AG20443 (cell line): ENCODE measurements around the gene ULK3.

Experiments used
- DNase-seq: peaks from one replicate; pipeline ENCODE4 v3.0.0; 2012; ENCODE audit warnings: low spot score, mixed read lengths

The ULK3 gene

GRCh38 chr15:74799255-74799855, 43.6 kb downstream of the ULK3 start:
- DNase-seq = no peak

- DNase-seq = no peak
Observed at GRCh38 chr15:74798388-74799254, 44.3 kb downstream of the ULK3 start.

GRCh38 chr15:74795966-74796625, 46.9 kb downstream of the ULK3 start:
- no peak for DNase-seq

GRCh38 chr15:74794970-74795349, 48.0 kb downstream of the ULK3 start:
- no peak for DNase-seq

- no peak for DNase-seq
Observed at GRCh38 chr15:74794248-74794969, 48.5 kb downstream of the ULK3 start.

GRCh38 chr15:74793135-74794028, 49.6 kb downstream of the ULK3 start:
- no peak for DNase-seq

- DNase-seq = no peak
Observed at GRCh38 chr15:74792227-74793016, 50.5 kb downstream of the ULK3 start.

- DNase-seq = no peak
Observed at GRCh38 chr15:74791667-74792066, 51.3 kb downstream of the ULK3 start.

- no peak for DNase-seq
Observed at GRCh38 chr15:74791007-74791406, 51.9 kb downstream of the ULK3 start.

- peak; percentile 81 for DNase-seq
Observed at GRCh38 chr15:74790080-74790916, 52.7 kb downstream of the ULK3 start.

- DNase-seq = no peak
Observed at GRCh38 chr15:74789741-74790079, 53.2 kb downstream of the ULK3 start.

- no peak for DNase-seq
Observed at GRCh38 chr15:74789171-74789631, 53.8 kb downstream of the ULK3 start.

GRCh38 chr15:74788683-74789151, 54.2 kb downstream of the ULK3 start:
- no peak for DNase-seq

- no peak for DNase-seq
Observed at GRCh38 chr15:74788042-74788682, 54.8 kb downstream of the ULK3 start.

- DNase-seq = peak; percentile 78
Observed at GRCh38 chr15:74787251-74788041, 55.5 kb downstream of the ULK3 start.

GRCh38 chr15:74786551-74787165, 56.3 kb downstream of the ULK3 start:
- DNase-seq = peak; percentile 60
